Tibial artery (tissue), 4 donors: Measurements from ENCODE around the gene MRPS6.
A peak's percentile ranks its signal among the peaks of the same experiment; 100 is the strongest.

Experiments used
- DNase-seq, 2 donors: peaks; one replicate each; pipeline ENCODE4 v3.0.0-alpha.2; 2019
- H3K27ac ChIP-seq, 2 donors: fragments of 200-600 bp; sonication (generic) in 1 of 2; 1 replicate in 1 of 2; 2 replicates in 1 of 2; pipeline ENCODE4 v1.5.1; 2018 to 2019; ENCODE audit warnings: mild to moderate bottlenecking in 1 of 2
- H3K27me3 ChIP-seq, 2 donors: fragments of 200-600 bp; sonication (generic) in 1 of 2; one replicate each; pipeline versions ENCODE4 v1.5.1 to v1.6.0; 2016 to 2019
- H3K36me3 ChIP-seq, 3 donors: fragments of 200-600 bp; sonication (generic) in 2 of 3; one replicate each; pipeline ENCODE4 v1.5.1; 2016 to 2019; ENCODE audit warnings: mild to moderate bottlenecking in 2 of 3
- H3K4me1 ChIP-seq, 4 donors: fragments of 200-600 bp; sonication (generic) in 2 of 4; 1 replicate in 3 of 4; 2 replicates in 1 of 4; pipeline ENCODE4 v1.5.1; 2016 to 2019
- H3K4me3 ChIP-seq, 2 donors: fragments of 200-600 bp; sonication (generic) in 1 of 2; 1 replicate in 1 of 2; 2 replicates in 1 of 2; pipeline ENCODE4 v1.5.1; 2018 to 2019; ENCODE audit warnings: mild to moderate bottlenecking in 2 of 2
- H3K9me3 ChIP-seq, 3 donors: fragments of 200-600 bp; sonication (generic) in 1 of 3; one replicate each; pipeline ENCODE4 v1.5.1; 2016 to 2019
- intact Hi-C: fragments of 100-400 bp; cut with DNase I; formaldehyde crosslinking; loops from one replicate; pipeline ENCODE4 v1.15.0; 2023; ENCODE audit warnings: low total_unique reads
- TF ChIP-seq, protein P1 (sequence below), 2 experiments: fragments of 200-600 bp in 1 of 2; fragments of 450-650 bp in 1 of 2; IDR thresholded peaks; one replicate each; pipeline ENCODE4 v1.5.1; 2017 to 2019; ENCODE audit warnings: antibody characterized with exemption in 2 of 2, mild to moderate bottlenecking in 1 of 2, moderate library complexity in 1 of 2

Gene MRPS6

DNA sequence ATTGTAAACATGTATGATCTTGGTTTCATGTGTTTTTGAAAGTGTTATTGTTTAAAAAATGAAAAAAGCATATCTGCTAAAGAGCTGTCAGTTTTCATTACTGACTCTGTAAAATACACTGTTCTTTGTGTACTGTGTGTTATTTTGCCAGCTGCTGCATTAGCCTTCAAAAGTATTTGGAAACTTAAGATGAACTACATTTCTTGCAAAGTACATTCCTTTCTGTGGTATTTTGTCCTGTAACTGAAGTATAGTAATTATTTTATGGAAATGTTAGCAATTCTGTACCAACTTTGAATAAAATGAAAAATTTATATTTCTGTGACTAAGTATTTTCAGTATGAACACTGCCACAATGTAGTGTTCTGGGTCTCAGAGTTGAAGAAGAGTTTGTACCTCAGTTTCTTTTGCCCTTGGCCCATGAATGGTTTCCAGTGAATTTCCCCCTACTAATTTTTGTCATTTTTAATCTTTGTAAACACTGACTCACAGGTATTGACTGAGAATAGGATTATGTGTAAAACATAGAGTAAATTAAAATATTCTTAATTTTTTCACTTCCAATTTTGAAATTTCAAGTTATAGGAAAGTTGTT lies 32.7 kb downstream of the MRPS6 start:
- Histone ChIP-seq H3K27ac (no peak overlapping the region), H3K4me1 (peaks cover 0 to 95% (median 12%) of the 10 kb centered on the region in 4 donors)

DNA sequence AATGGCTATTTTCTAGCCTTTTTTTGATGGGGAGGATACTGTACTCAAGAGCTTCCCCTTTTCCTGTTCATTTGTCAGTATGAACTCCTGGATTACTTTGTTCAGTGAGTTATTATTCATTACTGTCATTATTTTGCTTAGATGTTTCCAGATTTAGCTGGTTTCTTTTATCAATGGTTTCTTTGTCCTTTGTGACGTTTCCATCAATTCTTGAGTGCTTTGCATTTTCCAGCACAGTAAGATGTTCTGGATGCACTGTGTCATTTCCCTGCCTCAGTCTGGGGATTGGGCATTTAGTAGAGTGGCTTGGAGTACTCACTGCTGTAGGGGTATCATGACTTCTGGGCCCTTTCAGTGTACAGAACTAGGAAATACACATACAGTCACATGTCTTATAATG lies 34.2 kb downstream of the MRPS6 start:
- Histone ChIP-seq H3K36me3 (no peaks in the 10 kb centered on the region), H3K27me3 (no peaks in the 10 kb centered on the region), H3K4me1 (peaks cover 0 to 81% (median 8%) of the 10 kb centered on the region in 4 donors), H3K4me3 (no peak overlapping the region), H3K9me3 (no peaks in the 10 kb centered on the region), H3K27ac (no peak overlapping the region)
- no peak for DNase-seq
- intact Hi-C loops, result no loop called here
- TF ChIP-seq, protein P1, sequence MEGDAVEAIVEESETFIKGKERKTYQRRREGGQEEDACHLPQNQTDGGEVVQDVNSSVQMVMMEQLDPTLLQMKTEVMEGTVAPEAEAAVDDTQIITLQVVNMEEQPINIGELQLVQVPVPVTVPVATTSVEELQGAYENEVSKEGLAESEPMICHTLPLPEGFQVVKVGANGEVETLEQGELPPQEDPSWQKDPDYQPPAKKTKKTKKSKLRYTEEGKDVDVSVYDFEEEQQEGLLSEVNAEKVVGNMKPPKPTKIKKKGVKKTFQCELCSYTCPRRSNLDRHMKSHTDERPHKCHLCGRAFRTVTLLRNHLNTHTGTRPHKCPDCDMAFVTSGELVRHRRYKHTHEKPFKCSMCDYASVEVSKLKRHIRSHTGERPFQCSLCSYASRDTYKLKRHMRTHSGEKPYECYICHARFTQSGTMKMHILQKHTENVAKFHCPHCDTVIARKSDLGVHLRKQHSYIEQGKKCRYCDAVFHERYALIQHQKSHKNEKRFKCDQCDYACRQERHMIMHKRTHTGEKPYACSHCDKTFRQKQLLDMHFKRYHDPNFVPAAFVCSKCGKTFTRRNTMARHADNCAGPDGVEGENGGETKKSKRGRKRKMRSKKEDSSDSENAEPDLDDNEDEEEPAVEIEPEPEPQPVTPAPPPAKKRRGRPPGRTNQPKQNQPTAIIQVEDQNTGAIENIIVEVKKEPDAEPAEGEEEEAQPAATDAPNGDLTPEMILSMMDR (IDR thresholded peaks at IDR 0.05), result no peak

More for the DNA sequence above, 32.7 kb downstream of the MRPS6 start:
- H3K36me3 ChIP-seq, result no peaks in the 10 kb centered on the region
- H3K9me3 ChIP-seq, result no peaks in the 10 kb centered on the region
- no peak for DNase-seq
- TF ChIP-seq, protein P1 (IDR thresholded peaks at IDR 0.05), result no peak
- intact Hi-C loops, result no loop called here
- H3K27me3 ChIP-seq, result no peaks in the 10 kb centered on the region
- H3K4me3 ChIP-seq, result no peak overlapping the region

DNA sequence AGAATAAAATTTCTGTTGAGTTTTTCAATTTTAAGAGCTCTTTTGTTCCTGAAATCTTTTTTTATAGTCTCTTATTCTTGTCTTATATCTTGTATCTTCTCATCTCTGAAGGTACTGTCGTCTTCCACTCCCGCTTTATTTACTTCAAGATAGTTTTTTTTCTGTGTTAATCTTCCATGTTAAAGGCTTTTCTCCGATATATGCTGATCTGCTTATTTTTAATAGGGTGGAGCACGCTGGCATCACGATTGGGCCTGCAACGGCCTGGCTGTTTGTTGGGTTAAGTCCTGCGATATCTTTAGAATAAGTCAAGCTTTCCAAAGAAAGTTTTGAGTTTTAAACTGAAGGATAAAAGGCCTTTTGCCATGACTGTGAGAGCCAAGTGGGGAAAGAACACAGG lies 35.7 kb downstream of the MRPS6 start:
- H3K27ac ChIP-seq, result peak overlapping the region in 1 of 2 donors; percentile 32
- peaks cover 0 to 76% (median 6%) of the 10 kb centered on the region in 4 donors for H3K4me1 ChIP-seq
- TF ChIP-seq, protein P1 (IDR thresholded peaks at IDR 0.05), result no peak

DNA sequence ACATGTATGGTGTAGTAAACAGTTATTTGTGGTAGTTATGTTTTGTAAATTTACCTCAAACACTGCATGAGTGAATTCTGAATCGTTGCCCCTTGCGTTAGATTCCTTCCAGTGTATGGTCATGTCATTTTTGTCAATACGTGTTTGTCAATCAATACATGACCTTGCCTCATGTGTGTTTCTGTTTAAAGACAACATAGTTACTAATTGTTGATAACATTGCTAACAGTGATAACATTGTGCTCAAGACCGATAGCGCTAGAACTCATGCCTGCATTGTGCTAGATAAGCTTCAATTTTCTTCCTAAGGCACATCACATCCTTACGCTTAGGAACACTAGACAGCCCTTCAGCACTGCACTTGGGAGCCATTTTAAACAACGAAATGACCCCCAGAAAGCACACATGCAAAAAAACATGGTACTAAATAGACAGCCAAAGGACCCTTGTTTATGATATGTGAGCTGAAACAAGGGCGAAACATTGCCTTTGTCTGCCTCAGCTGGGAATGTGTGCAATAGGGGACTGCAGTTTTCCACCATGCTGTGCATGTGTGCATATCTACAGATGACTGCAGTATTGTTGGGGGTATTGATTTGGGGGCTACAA lies 37.3 kb downstream of the MRPS6 start:
- TF ChIP-seq, protein P1 (IDR thresholded peaks at IDR 0.05), result no peak
- Histone ChIP-seq H3K4me1 (peaks cover 0 to 71% (median 5%) of the 10 kb centered on the region in 4 donors), H3K27ac (no peak overlapping the region), H3K36me3 (no peaks in the 10 kb centered on the region), H3K9me3 (no peaks in the 10 kb centered on the region), H3K27me3 (no peaks in the 10 kb centered on the region), H3K4me3 (no peak overlapping the region)
- intact Hi-C loops, result no loop called here
- DNase-seq, result no peak

More for the DNA sequence above, 35.7 kb downstream of the MRPS6 start:
- DNase-seq, result no peak
- Histone ChIP-seq H3K36me3 (no peaks in the 10 kb centered on the region), H3K27me3 (no peaks in the 10 kb centered on the region), H3K9me3 (no peaks in the 10 kb centered on the region), H3K4me3 (no peak overlapping the region)
- intact Hi-C loops, result no loop called here

DNA sequence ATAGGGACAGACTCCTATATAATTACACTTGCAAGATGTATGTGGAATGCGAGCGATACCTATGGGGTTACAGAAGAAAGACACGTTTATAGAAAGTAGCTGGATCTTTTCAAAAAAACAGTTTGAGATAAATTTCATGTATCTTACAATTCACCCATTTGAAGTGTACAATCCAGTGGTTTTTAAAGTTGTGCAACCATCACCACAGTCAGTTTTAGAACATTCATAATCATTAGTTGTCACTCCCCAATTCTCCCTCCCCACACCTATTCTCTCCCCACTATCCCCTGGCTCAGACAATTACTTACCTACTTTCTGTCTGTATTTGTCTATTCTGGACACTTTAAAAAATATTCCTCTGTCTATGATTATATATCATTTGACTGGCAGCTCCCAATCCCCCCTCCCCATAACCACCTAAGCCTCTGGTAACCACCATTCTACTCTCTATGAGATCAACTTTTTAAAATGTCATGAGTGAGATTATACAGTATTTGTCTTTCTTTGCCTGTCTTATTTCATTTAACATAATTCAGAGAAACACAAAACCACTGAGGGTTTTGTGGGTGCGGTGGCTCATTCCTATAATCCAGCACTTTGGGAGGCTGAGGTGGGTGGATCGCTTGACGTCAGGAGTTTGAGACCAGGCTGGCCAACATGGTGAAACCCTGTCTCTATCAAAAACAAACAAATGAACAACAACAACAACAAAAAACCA lies 39.1 kb downstream of the MRPS6 start:
- intact Hi-C loops, result no loop called here

More for the DNA sequence above, 39.1 kb downstream of the MRPS6 start:
- H3K4me3 ChIP-seq, result no peak overlapping the region
- no peak for DNase-seq
- H3K27ac ChIP-seq, result no peak overlapping the region
- TF ChIP-seq, protein P1 (IDR thresholded peaks at IDR 0.05), result no peak
- peaks cover 0 to 55% (median 4%) of the 10 kb centered on the region in 4 donors for H3K4me1 ChIP-seq
- H3K36me3 ChIP-seq, result no peaks in the 10 kb centered on the region
- no peaks in the 10 kb centered on the region for H3K9me3 ChIP-seq
- no peaks in the 10 kb centered on the region for H3K27me3 ChIP-seq
